Loucy (cell line): Measurements from ENCODE around the gene TNIP3.
A peak's percentile ranks its signal among the peaks of the same experiment; 100 is the strongest.

Experiments
- H2AFZ ChIP-seq: fragments of 200-600 bp; sonication (generic); 2 replicates; pipeline ENCODE4 v1.6.0; 2016; ENCODE audit warnings: antibody characterized with exemption, mild to moderate bottlenecking, low read length, moderate library complexity
- H3F3A ChIP-seq: fragments of 200-600 bp; 2 replicates; pipeline ENCODE4 v1.6.0; 2016; ENCODE audit warnings: antibody characterized with exemption, low read depth, mild to moderate bottlenecking
- H3K27me3 ChIP-seq: fragments of 200-600 bp; sonication (generic); 2 replicates; pipeline ENCODE4 v1.6.1; 2014; ENCODE audit warnings: low read length, mild to moderate bottlenecking; ENCODE audit not compliant: insufficient read depth, poor library complexity, severe bottlenecking
- H3K36me3 ChIP-seq: fragments of 200-600 bp; sonication (generic); 2 replicates; pipeline ENCODE4 v1.6.1; 2016; ENCODE audit warnings: low read length; ENCODE audit not compliant: insufficient read depth
- H3K4me1 ChIP-seq: fragments of 200-600 bp; sonication (generic); 2 replicates; pipeline ENCODE4 v1.5.1; 2014; ENCODE audit warnings: low read length, mild to moderate bottlenecking; ENCODE audit not compliant: insufficient read depth, poor library complexity, severe bottlenecking
- H3K4me2 ChIP-seq: fragments of 200-600 bp; sonication (generic); 2 replicates; pipeline ENCODE4 v1.6.0; 2014; ENCODE audit warnings: antibody characterized with exemption, low read length, low read depth, mild to moderate bottlenecking; ENCODE audit not compliant: poor library complexity, severe bottlenecking
- H3K4me3 ChIP-seq: fragments of 200-600 bp; sonication (generic); 2 replicates; pipeline ENCODE4 v1.5.1; 2014; ENCODE audit warnings: low read length, mild to moderate bottlenecking, mixed read lengths; ENCODE audit not compliant: poor library complexity, severe bottlenecking
- H3K79me2 ChIP-seq: fragments of 200-600 bp; sonication (generic); 2 replicates; pipeline ENCODE4 v1.6.1; 2014; ENCODE audit warnings: low read length; ENCODE audit not compliant: insufficient read depth
- H3K9ac ChIP-seq: fragments of 200-600 bp; sonication (generic); 2 replicates; pipeline ENCODE4 v1.6.0; 2014; ENCODE audit warnings: mild to moderate bottlenecking, low read depth, low read length, moderate library complexity; ENCODE audit not compliant: poor library complexity, severe bottlenecking
- H3K9me2 ChIP-seq: fragments of 200-600 bp; sonication (generic); replicated peaks from 2 replicates; pipeline ENCODE4 v1.6.1; 2016; ENCODE audit warnings: low read depth, low read length, mixed read lengths
- H3K9me3 ChIP-seq: fragments of 200-600 bp; sonication (generic); 2 replicates; pipeline ENCODE4 v1.6.1; 2014; ENCODE audit warnings: mild to moderate bottlenecking, antibody characterized with exemption, low read length, low read depth; ENCODE audit not compliant: insufficient read depth
- H4K20me1 ChIP-seq: fragments of 200-600 bp; sonication (generic); 2 replicates; pipeline ENCODE4 v1.6.0; 2014; ENCODE audit warnings: antibody characterized with exemption, low read length, mild to moderate bottlenecking; ENCODE audit not compliant: insufficient read depth, poor library complexity, severe bottlenecking
- EZH2phosphoT487 ChIP-seq: fragments of 200-600 bp; IDR thresholded peaks from 2 replicates; pipeline ENCODE4 v1.6.1; 2018; ENCODE audit warnings: antibody characterized with exemption, mild to moderate bottlenecking, moderate library complexity, borderline replicate concordance
- TF ChIP-seq, protein P1 (sequence below): fragments of 200-600 bp; sonication (generic); conservative IDR thresholded peaks from 2 replicates; pipeline ENCODE4 v1.5.1; 2014; ENCODE audit warnings: mild to moderate bottlenecking, antibody characterized with exemption, low read length

Gene TNIP3

DNA sequence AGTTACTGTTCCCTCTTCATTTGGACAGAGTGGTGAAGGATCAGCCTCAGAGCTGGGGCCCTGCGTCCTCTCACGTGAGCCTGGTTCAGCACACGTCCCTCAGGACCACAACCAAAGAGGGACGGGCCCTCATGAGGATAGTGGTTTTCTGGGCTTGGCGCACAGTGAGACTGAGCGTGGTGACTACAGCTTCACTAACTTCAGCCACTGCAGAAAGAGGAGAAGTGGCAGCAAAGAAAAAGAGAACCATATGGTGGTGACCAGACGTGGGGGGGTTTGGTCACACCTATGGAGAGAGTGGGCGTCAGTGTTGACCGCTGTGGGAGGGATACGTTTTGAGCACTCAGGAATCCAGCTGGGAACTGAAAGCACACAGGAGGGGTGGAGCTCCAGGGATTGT, 21.8 kb upstream of the TNIP3 start:
- Histone ChIP-seq H3K9me3 (no peaks in the 10 kb centered on the region), H2AFZ (no peak overlapping the region), H3F3A (no peaks in the 10 kb centered on the region), H3K4me2 (no peak overlapping the region), H4K20me1 (no peaks in the 10 kb centered on the region), H3K9ac (no peak overlapping the region), H3K4me3 (no peak overlapping the region), H3K27me3 (no peaks in the 10 kb centered on the region), H3K4me1 (peaks cover 45% of the 10 kb centered on the region), H3K36me3 (no peaks in the 10 kb centered on the region), H3K9me2 (no peaks in the 10 kb centered on the region), H3K79me2 (no peaks in the 10 kb centered on the region)
- TF ChIP-seq, protein P1, sequence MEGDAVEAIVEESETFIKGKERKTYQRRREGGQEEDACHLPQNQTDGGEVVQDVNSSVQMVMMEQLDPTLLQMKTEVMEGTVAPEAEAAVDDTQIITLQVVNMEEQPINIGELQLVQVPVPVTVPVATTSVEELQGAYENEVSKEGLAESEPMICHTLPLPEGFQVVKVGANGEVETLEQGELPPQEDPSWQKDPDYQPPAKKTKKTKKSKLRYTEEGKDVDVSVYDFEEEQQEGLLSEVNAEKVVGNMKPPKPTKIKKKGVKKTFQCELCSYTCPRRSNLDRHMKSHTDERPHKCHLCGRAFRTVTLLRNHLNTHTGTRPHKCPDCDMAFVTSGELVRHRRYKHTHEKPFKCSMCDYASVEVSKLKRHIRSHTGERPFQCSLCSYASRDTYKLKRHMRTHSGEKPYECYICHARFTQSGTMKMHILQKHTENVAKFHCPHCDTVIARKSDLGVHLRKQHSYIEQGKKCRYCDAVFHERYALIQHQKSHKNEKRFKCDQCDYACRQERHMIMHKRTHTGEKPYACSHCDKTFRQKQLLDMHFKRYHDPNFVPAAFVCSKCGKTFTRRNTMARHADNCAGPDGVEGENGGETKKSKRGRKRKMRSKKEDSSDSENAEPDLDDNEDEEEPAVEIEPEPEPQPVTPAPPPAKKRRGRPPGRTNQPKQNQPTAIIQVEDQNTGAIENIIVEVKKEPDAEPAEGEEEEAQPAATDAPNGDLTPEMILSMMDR: no peak
- TF ChIP-seq EZH2phosphoT487: no peak

DNA sequence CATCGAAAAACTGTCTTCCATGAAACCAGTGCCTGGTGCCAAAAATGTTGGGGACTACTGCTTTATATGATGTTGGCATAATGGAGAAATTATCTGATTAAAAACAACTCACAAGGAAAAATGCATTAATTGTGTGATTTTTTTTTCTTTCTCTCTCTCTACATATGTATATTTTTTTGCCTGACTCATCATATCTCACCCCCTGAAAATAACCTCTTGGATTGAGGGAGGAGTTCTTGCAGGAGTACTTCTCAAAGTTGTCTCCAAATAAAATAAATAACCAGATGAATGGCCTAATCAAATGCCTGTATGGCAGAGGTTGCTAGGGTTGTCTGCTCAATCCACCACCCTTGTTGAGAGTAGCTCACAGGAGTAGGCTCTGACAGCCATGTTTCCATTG, 19.9 kb upstream of the TNIP3 start:
- no peaks in the 10 kb centered on the region for H4K20me1 ChIP-seq
- H3K4me1 ChIP-seq: peaks cover 26% of the 10 kb centered on the region
- H3K9me3 ChIP-seq: no peaks in the 10 kb centered on the region
- no peak overlapping the region for H2AFZ ChIP-seq
- no peaks in the 10 kb centered on the region for H3K36me3 ChIP-seq
- H3F3A ChIP-seq: no peaks in the 10 kb centered on the region
- no peaks in the 10 kb centered on the region for H3K9me2 ChIP-seq
- no peak overlapping the region for H3K4me2 ChIP-seq
- TF ChIP-seq, protein P1: no peak
- no peak for TF ChIP-seq EZH2phosphoT487
- no peak overlapping the region for H3K9ac ChIP-seq
- H3K27me3 ChIP-seq: no peaks in the 10 kb centered on the region
- H3K79me2 ChIP-seq: no peaks in the 10 kb centered on the region
- H3K4me3 ChIP-seq: no peak overlapping the region

DNA sequence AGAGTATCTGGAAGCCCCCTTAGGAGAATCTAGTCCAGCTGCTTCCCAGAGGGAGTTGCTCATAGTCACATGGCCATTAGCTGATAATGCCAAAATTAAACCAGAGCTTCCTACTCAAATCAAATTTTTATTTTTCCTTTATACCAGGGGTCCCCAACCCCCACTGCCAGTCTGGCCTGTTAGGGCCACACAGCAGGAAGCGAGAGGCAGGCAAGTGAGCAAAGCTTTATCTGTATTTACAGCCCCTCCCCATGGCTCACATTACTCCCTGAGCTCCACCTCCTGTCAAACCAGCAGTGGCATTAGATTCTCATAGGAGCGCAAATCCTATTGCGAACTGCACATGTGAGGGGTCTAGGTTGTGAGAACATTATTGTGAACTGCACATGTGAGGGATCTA, 19.2 kb upstream of the TNIP3 start:
- H4K20me1 ChIP-seq: no peaks in the 10 kb centered on the region

More for the DNA sequence above, 19.2 kb upstream of the TNIP3 start:
- Histone ChIP-seq H3K36me3 (no peaks in the 10 kb centered on the region), H3K4me1 (peaks cover 21% of the 10 kb centered on the region), H3K9me3 (no peaks in the 10 kb centered on the region), H3K4me2 (peak overlapping the region; percentile 76), H3K9ac (no peak overlapping the region), H2AFZ (no peak overlapping the region), H3F3A (no peaks in the 10 kb centered on the region), H3K27me3 (no peaks in the 10 kb centered on the region), H3K79me2 (no peaks in the 10 kb centered on the region), H3K4me3 (no peak overlapping the region), H3K9me2 (no peaks in the 10 kb centered on the region)
- TF ChIP-seq, protein P1: no peak
- TF ChIP-seq EZH2phosphoT487: no peak
